ENCODE data around the gene ELAVL1. TPM values are rescaled to one million over a fixed set of nuclear protein-coding genes. Genes with fewer than 3 reads are reported as not detected.
A peak's percentile ranks its signal among the peaks of the same experiment; 100 is the strongest.

Gene ELAVL1
- polyA plus RNA-seq, 1 of the 3 experiments (the other 2 are of a cell fraction), result 49.6 TPM

- no peak overlapping the region for H3K9ac ChIP-seq
Observed at GRCh38 chr19:7915250-7916102, 90.0 kb downstream of the ELAVL1 start.

More at GRCh38 chr19:7915250-7916102, 90.0 kb downstream of the ELAVL1 start:
- H2AFZ ChIP-seq (ENCODE audit: low read depth), result no peak overlapping the region
- 66% methylated on average over 18 of the region's 24 CpGs for WGBS (ENCODE audit: low lambda C conversion rate)
- peaks cover 0 to 14% of the 10 kb centered on the region in 2 experiments; a peak in 2 of 4 replicates for H3K4me1 ChIP-seq (ENCODE audit: control insufficient read depth in 1 of 2, insufficient read depth in 2 of 2, low read depth in 1 of 2, low read length in 1 of 2)
- peak overlapping the region; percentile 37 to 43; a peak in 3 of 4 replicates for H3K4me3 ChIP-seq (ENCODE audit: low read depth in 2 of 2, low read length in 1 of 2)
- TF ChIP-seq IRF3 (IDR thresholded peaks at IDR 0.05; ENCODE audit: low read depth, low read length), result no peak
- no peak for TF ChIP-seq MXI1 (IDR thresholded peaks at IDR 0.05; ENCODE audit: low read depth, low read length)
- TF ChIP-seq FOSL2 (IDR thresholded peaks at IDR 0.05; ENCODE audit: borderline replicate concordance, low read depth), result no peak
- TF ChIP-seq RCOR1 (IDR thresholded peaks at IDR 0.05; ENCODE audit: low read length), result no peak
- no peak for TF ChIP-seq RAD21 (IDR thresholded peaks at IDR 0.05; ENCODE audit: low read length)
- TF ChIP-seq GABPA (IDR thresholded peaks at IDR 0.05; ENCODE audit: low read depth), result no peak
- no peak for TF ChIP-seq RFX5 (IDR thresholded peaks at IDR 0.05; ENCODE audit: low read length)
- TF ChIP-seq JUND (IDR thresholded peaks at IDR 0.05), result no peak
- TF ChIP-seq SIN3A (IDR thresholded peaks at IDR 0.05; ENCODE audit: borderline replicate concordance, low read depth, low read length), result no peak
- TF ChIP-seq ELF1 (IDR thresholded peaks at IDR 0.05), result no peak
- no peak for TF ChIP-seq FOXJ3 (CRISPR knock-in tag; IDR thresholded peaks at IDR 0.05)
- TF ChIP-seq ZBTB33 (IDR thresholded peaks at IDR 0.05; ENCODE audit: borderline replicate concordance, low read depth), result no peak
- no peak for TF ChIP-seq GATA2 (CRISPR knock-in tag; IDR thresholded peaks at IDR 0.05)
- no peak for TF ChIP-seq REST (IDR thresholded peaks at IDR 0.05; ENCODE audit: low read depth, low read length)
- TF ChIP-seq TEAD4 (IDR thresholded peaks at IDR 0.05; ENCODE audit: borderline replicate concordance, insufficient read depth), result no peak
- no peak for TF ChIP-seq FOXM1 (IDR thresholded peaks at IDR 0.05; ENCODE audit: low read depth)
- TF ChIP-seq CHD2 (IDR thresholded peaks at IDR 0.05; ENCODE audit: low read length, partially characterized antibody), result no peak
- TF ChIP-seq NFIC (IDR thresholded peaks at IDR 0.05; ENCODE audit: borderline replicate concordance), result no peak
- no peaks in the 10 kb centered on the region for H3K9me2 ChIP-seq
- no peak for DNase-seq
- peaks cover 7% of the 10 kb centered on the region; the same call in 1 of the 2 replicates for H3K27me3 ChIP-seq (ENCODE audit: insufficient read depth)
- H4K20me1 ChIP-seq (ENCODE audit: insufficient read depth), result no peaks in the 10 kb centered on the region
- POLR2A ChIA-PET, result interaction anchor here (1.8 to 2.2 kb wide), 3 partner anchors 8 to 53 kb away, joined by 4 to 6 read pairs (median 5); partner anchors contain the start of gene MAP2K7
- H3K36me3 ChIP-seq (replicated peaks in 1 of 2; ENCODE audit: control insufficient read depth in 1 of 2, insufficient read depth in 2 of 2, low read length in 1 of 2), result peaks cover 0 to 24% of the 10 kb centered on the region in 2 experiments
- H3F3A ChIP-seq (replicated peaks; ENCODE audit: insufficient read depth), result peaks cover 10% of the 10 kb centered on the region
- H3K9me3 ChIP-seq, result no peaks in the 10 kb centered on the region
- H3K27ac ChIP-seq (ENCODE audit: low read depth in 2 of 2, low read length in 1 of 2), result no peak overlapping the region
- H3K4me2 ChIP-seq, result peak overlapping the region; percentile 57
- no peaks in the 10 kb centered on the region for H3K79me2 ChIP-seq (ENCODE audit: insufficient read depth)
- CTCF ChIA-PET, result interaction anchor here (0.6 to 5.0 kb wide), 4 partner anchors 12 to 411 kb away, joined by 3 to 26 read pairs (median 16); partner anchors contain the start of gene MAP2K7

All from SK-N-SH (cell line).